ENCODE results near the gene TCTA. TPM values are rescaled to one million over a fixed set of nuclear protein-coding genes. Genes with fewer than 3 reads are reported as not detected.

Gene TCTA
- total and polyA plus RNA-seq, 10 of the 15 experiments (the other 5 are each of a cell fraction or from before 2014, with no cell fraction given) = 6.5 to 30.5 (median 18.3) TPM

GRCh38 chr3:49415931-49416601 lies 3.8 kb downstream of the TCTA start (continued):
- TF ChIP-seq LARP7 (IDR thresholded peaks at IDR 0.05) (no peak), MEF2B (IDR thresholded peaks at IDR 0.05; ENCODE audit: partially characterized antibody, poor library complexity, severe bottlenecking) (peak; percentile 83), NR2F1 (conservative IDR thresholded peaks at IDR 0.05) (0 out of 2 replicates have a peak, but pooled peaks have one; percentile 44), ZSCAN29 (IDR thresholded peaks at IDR 0.05) (no peak; the same call in 1 of the 2 replicates), MLLT1 (IDR thresholded peaks at IDR 0.05) (peak; percentile 23; the same call in 1 of the 2 replicates), RAD21 (IDR thresholded peaks at IDR 0.05; ENCODE audit: insufficient read depth, low read depth, low read length) (no peak), SMAD5 (IDR thresholded peaks at IDR 0.05; ENCODE audit: low read depth) (peak; percentile 35; the same call in 1 of the 2 replicates), NR2C1 (IDR thresholded peaks at IDR 0.05) (no peak), WRNIP1 (IDR thresholded peaks at IDR 0.05; ENCODE audit: borderline replicate concordance, low read depth, low read length) (no peak), CUX1 (IDR thresholded peaks at IDR 0.05; ENCODE audit: insufficient replicate concordance, low read depth, low read length) (no peak), FOXM1 (IDR thresholded peaks at IDR 0.05; ENCODE audit: low read depth, low read length) (no peak), NBN (IDR thresholded peaks at IDR 0.05) (0 out of 2 replicates have a peak, but pooled peaks have one; percentile 55), EGR1 (IDR thresholded peaks at IDR 0.05; ENCODE audit: borderline replicate concordance in 1 of 2, low read depth in 2 of 2, low read length in 2 of 2) (peak in 1 of 2 experiments; percentile 51; a peak in 1 of 3 replicates), RUNX3 (IDR thresholded peaks at IDR 0.05; ENCODE audit: low read length) (peak; percentile 94)
